ENCODE data around the gene PDC. TPM values are rescaled to one million over a fixed set of nuclear protein-coding genes. Genes with fewer than 3 reads are reported as not detected.

The PDC gene
- total RNA-seq, result not detected
- long read RNA-seq, result 0 reads

- no peak for DNase-seq (ENCODE audit: low spot score)
These were observed at the start of gene PDC for GRCh38 chr1:186461014-186461413. PDC (minus strand) TSS chr1:186461114; CDS start chr1:186449459, 11,655 bp downstream.

GRCh38 chr1:186503190-186503589 is 42.3 kb upstream of the PDC start:
- DNase-seq (ENCODE audit: low spot score), result no peak

DNA sequence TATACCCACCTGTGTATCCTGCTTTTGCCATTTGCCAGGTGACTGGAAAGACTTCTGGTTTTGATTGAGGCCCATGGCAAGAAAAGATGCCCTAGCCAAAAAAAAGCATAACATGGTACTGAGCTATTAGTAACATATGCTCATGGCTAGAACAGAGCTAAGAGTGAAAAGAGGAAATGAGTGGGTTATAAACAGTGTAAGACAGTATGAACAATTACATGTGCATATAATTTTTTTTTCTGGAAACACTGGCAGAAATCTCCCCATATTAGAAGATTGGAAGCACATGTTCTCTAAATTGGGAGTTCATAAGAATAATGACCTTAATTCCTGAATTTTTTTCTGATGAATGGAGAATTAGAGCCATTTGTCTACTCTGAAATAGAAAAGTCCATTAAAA is 41.2 kb upstream of the PDC start:
- DNase-seq (ENCODE audit: low spot score), result no peak

DNA sequence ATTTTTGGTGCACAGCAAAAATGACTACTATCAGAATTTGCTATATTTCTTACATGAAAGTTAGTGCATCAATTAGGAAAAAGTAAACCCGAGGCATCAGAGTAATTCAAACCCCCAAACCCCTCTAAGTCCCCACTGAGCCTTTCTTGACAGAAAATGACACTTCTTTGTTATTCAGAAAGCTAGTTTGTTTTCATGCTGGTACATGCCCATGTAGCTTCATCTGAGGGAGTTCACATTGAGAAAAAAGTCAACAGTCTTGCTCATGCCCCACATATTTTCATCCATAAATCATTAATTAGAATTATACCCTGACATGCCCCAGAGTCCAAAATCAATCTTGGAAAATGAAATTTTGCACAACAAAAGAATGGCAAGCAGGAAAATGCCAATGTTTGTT is 39.9 kb upstream of the PDC start:
- DNase-seq (ENCODE audit: low spot score), result no peak

DNA sequence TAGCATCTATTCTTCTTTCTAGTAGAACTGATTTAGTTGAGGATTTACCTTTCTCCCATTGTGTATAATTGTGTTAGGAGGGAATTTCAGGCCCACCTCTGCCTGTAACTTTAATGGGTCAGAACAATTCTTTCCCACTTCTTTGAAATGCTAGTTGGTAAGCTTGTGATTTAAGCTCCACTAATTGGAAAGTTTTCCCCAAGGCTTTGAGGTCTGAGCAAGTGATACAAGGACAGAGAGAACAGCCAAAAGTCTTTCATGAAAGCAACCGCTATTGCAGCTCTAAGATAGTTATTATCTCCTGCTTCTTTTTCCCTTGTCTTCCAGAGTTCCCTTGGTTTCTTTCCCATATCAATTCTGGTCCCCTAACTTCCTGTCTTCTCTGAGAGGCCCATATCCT is 38.7 kb upstream of the PDC start:
- no peak for DNase-seq (ENCODE audit: low spot score)

- DNase-seq (ENCODE audit: low spot score), result no peak
These were observed 37.9 kb upstream of the PDC start for GRCh38 chr1:186498695-186499389.

GRCh38 chr1:186498071-186498470 is 37.2 kb upstream of the PDC start:
- DNase-seq (ENCODE audit: low spot score), result no peak

- no peak for DNase-seq (ENCODE audit: low spot score)
These were observed 36.7 kb upstream of the PDC start for GRCh38 chr1:186497651-186498050.

- no peak for DNase-seq (ENCODE audit: low spot score)
These were observed 35.4 kb upstream of the PDC start for GRCh38 chr1:186496171-186496851.

- no peak for DNase-seq (ENCODE audit: low spot score)
These were observed 33.9 kb upstream of the PDC start for GRCh38 chr1:186494832-186495271.

DNA sequence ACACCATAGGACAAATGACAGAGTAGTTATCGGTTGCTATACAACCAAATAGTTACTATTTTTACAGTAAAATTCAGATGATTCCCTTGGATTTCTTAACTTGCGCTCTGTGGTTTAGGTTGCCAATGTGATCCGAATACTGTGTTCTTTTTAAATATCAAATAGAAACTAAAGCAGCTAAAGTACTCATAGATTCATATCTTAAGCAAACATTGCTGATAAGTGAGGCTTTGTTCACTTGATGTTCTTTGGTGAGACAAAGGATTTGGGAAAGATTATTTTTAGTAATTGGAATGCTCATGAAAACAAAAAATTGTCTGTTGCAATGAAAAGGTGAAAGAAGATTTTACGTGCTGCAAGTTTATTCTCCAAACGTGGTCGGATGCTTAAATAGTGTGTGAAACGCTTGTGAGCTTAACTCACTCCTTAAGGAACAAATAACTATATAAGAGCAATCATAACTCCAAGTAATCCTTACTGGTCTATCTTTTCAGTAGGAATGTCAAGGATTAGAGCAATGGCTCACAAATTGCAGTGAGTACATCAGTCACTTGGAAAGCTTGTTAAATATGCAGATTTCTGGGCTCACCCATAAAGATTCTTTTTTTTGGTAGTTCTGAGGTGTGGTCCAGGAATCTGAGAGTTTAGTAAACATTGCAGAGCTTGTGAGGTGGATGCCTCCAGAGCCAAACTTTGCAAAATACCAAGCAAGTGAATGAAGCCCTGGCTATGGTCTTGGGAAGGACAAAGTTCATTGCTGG is 31.8 kb upstream of the PDC start:
- no peak for DNase-seq (ENCODE audit: low spot score)

DNA sequence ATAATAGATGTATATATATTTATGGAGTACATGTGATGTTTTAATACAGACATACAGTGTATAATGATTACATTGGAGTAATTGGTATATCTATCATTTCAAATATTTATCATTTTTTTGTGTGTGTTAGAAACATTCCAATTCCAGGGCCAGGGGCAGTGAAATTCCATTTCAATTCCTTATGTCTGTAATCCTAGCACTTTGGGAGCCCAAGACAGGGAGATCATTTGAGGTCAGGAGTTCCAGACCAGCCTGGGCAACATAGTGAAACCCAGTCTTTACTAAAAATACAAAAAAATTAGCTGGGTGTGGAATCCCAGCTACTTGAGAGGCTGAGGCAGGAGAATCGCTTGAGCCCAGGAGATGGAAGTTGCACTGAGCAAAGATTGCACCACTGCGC is 30.4 kb upstream of the PDC start:
- no peak for DNase-seq (ENCODE audit: low spot score)

- DNase-seq (ENCODE audit: low spot score), result no peak
These were observed 26.2 kb upstream of the PDC start for GRCh38 chr1:186487163-186487562.

DNA sequence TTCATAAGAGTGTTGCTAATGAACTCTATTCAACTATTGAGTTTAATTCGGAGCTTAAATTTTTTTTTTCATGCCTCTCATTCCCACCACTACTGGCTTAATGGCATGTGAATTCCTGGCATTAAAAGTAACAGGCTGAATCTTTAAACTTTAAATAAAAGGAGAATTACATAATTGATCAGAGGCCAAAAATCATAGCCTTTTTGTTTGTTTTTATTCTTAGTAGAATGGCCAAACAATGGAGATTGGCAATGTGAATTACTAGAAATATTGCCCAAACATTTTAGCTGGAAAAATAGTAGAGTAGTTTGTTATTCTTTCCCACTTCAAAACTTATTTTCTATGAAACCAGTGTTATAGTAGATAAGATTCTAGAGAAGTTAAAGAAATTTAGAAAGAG is 25.1 kb upstream of the PDC start:
- no peak for DNase-seq (ENCODE audit: low spot score)

DNA sequence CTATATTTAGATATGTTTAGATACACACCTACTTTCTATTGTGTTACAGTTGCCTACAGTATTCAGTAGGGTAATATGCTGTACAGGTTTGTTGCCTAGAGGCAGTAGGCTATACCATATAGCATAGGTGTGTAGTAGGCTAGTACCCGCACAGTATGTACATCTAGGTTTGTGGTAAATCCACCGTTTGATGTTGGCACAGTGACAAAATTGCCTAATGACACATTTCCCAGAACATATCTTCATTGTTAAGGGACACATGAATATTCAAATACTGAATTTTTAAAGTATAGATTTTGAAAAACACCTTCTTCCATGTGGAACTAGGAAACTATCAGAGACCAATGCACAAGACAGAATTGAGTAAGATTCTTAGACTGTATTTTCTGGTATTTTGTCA is 22.6 kb upstream of the PDC start:
- DNase-seq (ENCODE audit: low spot score), result no peak

- DNase-seq (ENCODE audit: low spot score), result no peak
These were observed 21.8 kb upstream of the PDC start for GRCh38 chr1:186482661-186483255.

DNA sequence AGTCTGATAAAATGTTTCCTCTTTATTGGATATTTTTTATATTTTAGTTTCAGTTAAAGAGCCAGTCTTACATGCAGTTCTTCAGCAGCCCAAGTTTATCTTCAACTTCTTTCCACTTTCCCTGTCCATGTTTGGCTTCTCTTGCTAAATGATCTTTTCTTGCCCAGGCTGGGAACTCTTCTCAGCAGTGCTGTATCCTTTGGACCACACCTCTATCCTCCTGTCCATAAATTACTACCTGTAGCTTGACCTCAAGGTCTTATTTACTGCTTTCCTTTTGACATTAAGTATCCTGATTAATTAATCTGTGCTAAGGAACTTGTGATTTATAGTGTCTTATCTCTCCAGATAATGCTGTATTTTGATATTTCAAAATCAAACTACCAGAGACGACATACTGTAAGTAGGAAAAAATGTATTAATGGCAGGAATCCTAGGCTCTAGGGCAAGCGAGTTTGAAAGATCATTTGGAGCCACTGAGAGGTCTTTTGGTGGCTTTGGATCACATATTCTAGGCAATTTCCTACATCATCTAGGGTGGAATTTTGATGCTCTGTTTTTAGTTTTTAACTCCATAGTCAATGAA is 20.5 kb upstream of the PDC start:
- no peak for DNase-seq (ENCODE audit: low spot score)

- no peak for DNase-seq (ENCODE audit: low spot score)
These were observed 18.2 kb upstream of the PDC start for GRCh38 chr1:186479162-186479561.

- no peak for DNase-seq (ENCODE audit: low spot score)
These were observed 15.5 kb upstream of the PDC start for GRCh38 chr1:186476264-186477040.

DNA sequence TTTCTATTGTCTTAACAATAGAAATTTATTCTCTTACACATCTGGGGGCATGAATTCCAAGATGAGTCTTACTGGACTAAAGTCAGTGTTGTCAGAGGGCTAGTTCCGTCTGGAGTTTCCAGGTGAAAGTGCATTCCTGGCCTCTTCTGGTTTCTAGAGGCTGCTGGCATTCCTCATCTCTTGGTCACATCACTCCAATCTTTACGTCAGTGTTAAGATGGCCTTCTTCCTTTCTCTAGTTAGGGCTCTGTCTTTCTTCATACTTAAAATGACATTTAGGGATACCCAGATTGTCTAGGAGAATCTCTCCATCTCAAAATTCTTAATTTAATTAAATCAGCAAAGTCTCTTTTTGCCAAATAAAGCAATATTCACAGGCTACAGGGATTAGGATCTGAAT is 13.3 kb upstream of the PDC start:
- DNase-seq (ENCODE audit: low spot score), result no peak

DNA sequence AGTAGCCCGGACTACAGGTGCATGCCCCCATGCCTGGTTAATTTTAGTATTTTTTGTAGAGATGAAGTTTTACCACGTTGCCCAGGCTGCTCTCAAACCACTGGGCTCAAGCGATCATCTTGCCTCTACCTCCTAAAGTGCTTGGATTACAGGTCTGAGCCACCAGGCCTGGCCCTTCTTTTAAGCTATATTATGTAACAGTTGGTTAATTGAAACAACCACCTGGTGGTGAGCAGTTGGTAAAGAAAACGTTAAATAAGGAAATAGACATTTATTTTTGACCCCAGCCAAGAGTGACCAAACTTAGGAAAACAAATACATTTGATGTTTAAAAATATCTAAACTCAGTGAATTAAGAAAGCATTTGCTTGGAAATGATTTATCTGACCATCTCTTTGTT is 12.1 kb upstream of the PDC start:
- DNase-seq (ENCODE audit: low spot score), result no peak

All from mesenteric fat pad (tissue), 1 donor.